Stimulated activated CD8-positive, alpha-beta memory T cell treated with anti-CD3 and anti-CD28 coated beads, Interleukin-4, amount 100 ng/mL, for 24 hours (primary cell): Measurements from ENCODE around the gene CHSY1.

Experiments
- DNase-seq: peaks from one replicate; pipeline ENCODE4 v3.0.0-alpha.2; 2020; ENCODE audit warnings: low read depth

The CHSY1 gene

DNA sequence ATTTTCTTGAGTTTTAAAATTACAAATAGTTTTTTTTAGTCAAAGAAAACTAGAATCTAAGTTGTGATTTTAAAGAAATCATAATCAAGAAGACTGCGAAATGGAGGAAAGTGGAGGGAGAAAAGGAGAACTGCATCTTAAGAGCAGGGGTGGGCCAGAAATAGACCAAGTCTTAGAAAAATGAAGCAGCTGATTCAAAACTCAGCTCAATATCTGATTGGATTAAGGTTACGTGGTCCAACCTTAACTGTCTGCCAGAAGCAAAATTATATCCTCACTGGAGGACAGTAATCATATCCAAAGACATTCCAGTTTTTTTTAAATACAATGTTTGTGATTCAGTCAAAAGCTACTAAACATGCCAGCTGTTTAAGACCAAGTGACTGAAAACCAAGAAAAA, 41.4 kb downstream of the CHSY1 start:
- no peak for DNase-seq

DNA sequence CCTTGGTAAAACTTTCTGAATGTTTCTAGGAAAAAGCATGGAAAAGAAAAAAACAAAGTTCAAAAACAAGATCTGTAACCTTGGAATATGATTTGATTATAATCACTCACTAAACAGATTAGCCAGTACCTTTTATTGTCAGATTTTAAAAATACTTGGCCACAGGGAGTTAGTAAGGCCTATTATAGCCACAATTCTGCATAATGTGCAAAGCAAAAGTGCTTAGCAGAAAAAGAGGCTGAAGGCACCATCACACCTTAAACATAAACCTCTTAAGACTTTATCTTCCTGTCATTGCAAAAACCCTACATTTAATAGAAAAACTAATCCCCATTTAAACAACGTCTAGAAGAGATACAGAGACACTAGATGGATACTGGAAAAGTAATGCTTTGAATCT, 41.8 kb downstream of the CHSY1 start:
- DNase-seq, result no peak

DNA sequence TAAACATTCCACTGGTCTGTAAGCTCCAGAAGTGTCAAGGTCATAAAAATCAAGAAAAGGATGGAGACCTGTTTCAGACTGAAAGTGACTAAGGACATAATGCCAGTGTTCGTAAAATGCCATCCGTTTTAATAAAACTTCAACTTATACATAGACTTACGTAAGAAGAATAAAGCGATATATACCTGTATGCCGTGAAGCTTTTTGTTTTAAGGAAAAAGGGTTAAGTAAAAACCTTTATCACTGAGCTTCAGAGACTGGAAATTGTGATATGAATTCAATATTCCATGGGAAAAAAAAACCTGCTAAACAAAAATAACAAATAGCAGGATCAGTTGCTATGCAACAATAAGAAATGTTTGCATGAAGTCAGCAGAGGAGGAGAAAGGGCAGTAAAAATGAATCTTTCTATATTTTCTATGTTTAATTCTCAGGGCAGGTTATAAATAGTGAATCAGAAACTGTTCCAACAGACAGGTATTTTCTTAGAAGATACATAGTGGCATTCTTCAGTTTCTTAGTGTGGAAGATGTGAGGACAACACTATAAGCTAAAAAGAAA, 42.5 kb downstream of the CHSY1 start:
- DNase-seq, result no peak

DNA sequence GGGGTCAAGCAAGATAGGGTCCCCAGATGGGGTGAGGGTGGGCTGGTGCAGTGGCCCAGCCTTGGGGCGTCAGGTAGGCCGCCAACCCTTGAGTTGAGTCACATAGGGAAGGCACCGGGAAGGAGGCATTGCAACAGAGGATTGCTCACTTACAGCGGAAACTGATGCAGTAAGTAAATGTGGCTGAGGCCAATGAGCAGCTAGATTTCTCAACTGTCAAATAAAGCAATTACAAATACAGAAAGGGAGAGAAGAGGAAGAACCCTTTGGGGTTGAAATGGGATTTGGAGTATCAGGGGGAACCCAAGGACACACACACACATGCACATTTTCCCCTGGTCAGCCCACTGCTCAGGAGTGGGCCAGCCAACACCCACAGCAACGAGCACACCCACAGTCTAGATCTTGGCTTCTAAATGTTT, 44.0 kb downstream of the CHSY1 start:
- DNase-seq, result no peak

GRCh38 chr15:101206176-101206591, 45.7 kb downstream of the CHSY1 start:
- peak; percentile 71 for DNase-seq

- DNase-seq, result no peak
These were observed 46.9 kb downstream of the CHSY1 start for GRCh38 chr15:101204739-101205535.

GRCh38 chr15:101203607-101204189, 48.1 kb downstream of the CHSY1 start:
- no peak for DNase-seq

DNA sequence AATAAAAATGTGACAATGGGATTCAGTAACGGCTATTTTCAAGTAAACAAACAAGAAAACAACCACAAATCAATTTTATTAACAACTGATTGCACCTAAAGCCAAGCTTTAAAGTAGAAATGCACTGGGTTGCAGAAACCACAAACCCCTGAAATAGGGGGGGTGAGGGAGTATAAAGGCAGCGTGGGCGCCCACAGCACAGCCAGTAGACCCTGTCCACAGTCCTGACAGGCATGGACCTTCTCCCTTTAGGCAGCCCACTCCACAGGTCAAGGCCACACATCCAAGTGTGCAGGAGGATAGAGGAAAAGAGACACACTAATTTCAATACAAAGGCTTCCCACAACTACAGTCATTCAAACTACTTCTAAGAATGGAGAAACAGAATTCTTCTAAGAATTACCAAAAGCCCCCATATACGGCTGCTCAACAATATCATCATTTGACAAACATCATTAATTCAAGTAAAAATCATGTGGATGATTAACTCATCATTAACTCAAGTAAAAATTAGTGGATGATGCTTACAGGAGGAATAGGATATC, 48.7 kb downstream of the CHSY1 start:
- DNase-seq, result no peak

- no peak for DNase-seq
These were observed 50.3 kb downstream of the CHSY1 start for GRCh38 chr15:101201411-101202174.

DNA sequence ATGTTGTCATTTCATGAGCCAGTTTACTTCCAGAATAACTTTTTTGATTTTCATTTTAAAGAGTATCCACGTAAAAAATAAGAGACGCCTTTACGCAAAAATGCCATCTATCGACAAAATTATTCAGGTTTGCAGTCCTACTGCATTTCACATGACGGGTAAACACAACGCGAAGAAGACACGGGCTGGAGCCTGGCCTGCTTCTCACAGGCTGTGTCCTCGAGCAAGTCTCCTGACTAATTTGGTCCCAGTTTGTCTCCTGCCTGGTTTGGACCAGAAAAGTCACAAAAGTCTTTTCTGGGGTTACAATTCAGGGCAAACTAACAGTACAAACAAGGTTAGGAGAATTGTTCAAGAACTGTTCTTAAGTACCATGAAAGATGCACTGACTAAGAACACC, 51.7 kb downstream of the CHSY1 start:
- DNase-seq, result no peak

DNA sequence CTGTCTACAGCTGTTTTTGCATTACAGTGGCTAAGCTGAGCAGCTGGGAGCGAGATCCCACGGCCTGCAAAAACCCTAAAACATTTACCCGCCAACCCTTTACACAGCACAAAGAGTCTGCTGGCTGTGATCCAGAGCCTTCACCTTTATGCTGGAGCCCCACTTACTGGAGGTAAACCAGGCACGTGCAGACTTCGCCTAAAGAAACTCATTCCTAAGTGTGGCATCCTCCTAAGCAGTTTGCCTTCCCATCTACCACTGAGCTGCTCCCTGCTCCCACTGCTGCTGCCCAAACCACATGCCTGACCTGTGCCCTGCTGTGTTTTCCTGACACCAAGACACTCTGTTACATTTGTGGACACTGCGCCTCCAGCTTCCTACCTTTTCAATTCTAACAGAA, 53.0 kb downstream of the CHSY1 start:
- no peak for DNase-seq

GRCh38 chr15:101198031-101198575, 53.7 kb downstream of the CHSY1 start:
- no peak for DNase-seq

DNA sequence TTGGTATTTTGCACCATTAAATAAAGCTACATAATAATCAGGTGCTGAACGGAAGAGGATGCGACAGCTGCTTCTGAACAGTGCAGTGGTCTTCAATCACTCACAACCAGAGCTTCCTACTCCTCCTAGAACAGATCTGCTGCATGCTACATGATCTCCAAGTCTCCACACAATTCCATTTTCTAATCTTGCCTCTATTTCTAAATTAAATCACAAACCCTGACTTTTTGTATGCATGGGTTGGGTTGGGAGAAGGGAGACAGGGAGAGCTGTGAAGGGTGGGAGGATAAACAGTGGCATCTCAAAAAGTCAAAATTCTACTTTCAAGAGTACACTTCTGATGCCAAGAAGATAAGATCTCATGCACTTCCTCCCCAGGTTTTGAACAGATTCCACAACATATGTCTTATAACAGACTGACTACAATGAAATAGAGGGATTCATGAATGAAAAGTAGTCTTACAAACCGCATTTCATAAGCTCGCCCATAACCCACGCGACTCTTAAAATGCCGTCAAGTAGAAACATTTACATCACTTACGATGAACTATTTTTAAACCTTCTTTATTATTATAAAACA, 57.2 kb downstream of the CHSY1 start:
- DNase-seq, result no peak

- no peak for DNase-seq
These were observed 57.9 kb downstream of the CHSY1 start for GRCh38 chr15:101193806-101194545.

GRCh38 chr15:101193120-101193644, 58.7 kb downstream of the CHSY1 start:
- DNase-seq, result no peak

DNA sequence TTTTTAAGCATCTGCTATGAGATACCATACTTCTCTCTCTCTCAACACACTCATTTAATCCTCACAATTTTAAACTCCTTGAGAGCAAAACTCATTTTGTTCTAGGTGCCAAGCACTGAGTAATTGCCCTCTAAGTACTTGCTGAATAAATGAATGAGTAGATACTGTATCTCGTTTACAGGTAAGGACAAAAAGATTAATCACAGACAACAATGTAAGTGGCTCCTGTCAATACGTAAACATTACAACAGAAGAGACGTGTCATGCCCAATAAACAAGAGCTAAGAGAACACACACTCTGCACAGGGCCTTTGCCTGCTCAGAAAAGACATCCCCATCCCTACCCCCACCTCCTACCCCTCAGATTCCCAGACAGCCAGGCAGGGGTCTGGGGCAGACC, 59.8 kb downstream of the CHSY1 start:
- DNase-seq, result no peak

DNA sequence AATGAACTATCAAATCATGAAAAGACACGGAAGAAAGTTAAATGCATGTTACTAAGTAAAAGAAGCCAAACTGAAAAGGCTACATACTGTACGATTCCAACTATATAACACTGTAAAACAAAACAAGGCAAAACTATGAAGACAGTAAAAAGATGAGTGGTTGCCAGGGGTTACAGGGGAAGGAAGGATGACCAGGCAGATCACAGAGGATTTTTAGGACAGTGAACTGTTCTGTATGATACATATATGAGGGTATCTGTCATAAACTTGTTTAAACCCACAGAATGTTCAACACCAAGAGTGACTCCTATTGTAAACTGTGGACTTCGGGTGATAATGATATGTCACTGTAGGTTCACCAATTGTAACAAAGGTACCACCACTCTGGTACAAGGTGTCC, 60.6 kb downstream of the CHSY1 start:
- DNase-seq, result no peak

DNA sequence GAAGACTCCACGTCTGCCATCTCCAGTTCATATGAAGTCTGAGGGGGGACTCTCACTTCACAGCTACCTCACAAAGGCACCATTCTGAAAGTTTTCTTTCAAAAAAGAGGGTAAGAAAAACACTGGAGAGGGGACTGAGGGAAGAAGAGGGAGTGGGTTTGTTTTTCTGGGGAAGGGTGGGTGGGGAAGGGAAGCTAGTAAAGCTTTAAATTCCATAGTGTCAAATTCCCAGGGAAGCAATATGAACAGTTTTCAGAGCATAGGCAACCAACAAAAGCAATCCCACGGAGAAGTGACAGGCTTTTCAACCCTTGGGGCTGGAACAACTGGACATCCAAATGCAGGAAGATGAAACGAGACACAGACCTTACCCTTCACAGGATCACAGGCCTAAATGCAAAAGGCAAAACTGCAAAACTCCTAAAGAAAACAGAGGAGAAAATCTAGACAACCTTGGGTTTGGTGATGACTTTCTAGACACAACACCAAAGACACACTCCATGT, 61.7 kb downstream of the CHSY1 start:
- no peak for DNase-seq

DNA sequence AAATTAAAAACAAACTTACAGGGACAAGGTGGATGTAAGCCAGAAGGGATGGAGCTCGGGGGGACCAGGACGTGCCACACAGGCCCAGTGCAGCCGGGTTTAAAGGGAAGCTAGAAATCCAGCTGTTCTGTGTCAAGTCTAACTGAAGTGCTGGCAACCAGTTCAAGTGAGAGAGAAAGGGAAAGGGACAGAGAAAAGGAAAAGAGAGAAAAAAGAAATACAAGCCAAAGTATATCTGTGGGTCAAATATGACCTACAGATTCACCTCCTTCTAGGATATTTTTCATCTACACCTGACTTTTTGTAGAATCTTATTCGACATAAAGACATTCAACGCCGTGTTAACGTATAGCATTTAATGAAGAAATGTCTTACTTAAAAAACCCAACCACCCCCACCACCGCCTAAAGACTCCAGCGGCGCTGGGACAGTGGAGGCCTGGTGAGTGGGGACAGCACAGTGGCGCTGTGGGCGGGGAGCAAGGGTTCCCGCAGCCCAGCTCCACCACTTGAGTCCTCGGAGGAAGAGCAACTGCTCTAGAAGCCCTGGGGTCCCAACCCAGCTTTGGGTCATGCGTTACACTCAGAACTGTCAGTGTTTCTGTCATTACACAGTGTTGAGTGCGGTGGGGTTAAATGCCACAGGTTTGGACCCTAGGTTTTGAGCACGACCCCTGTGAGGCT, 62.3 kb downstream of the CHSY1 start:
- no peak for DNase-seq
